Osteoblast (primary cell): Measurements from ENCODE around the gene MEN1. TPM values are rescaled to one million over a fixed set of nuclear protein-coding genes. Genes with fewer than 3 reads are reported as not detected.

ENCODE experiments used
- DNase-seq: peaks from one replicate; pipeline ENCODE4 v3.0.0; 2011; ENCODE audit warnings: low spot score, mixed read lengths; ENCODE audit not compliant: insufficient read length; ENCODE audit errors: missing footprints
- H2AFZ ChIP-seq: 2 replicates; pipeline ENCODE4 v1.6.0; 2011; ENCODE audit warnings: mild to moderate bottlenecking, low read length
- H3K27ac ChIP-seq: 2 replicates; pipeline ENCODE4 v1.5.1; 2011; ENCODE audit warnings: mild to moderate bottlenecking, low read depth, low read length, moderate library complexity
- H3K27me3 ChIP-seq: 2 replicates; pipeline ENCODE4 v1.6.0; 2012; ENCODE audit warnings: mild to moderate bottlenecking, control low read depth, inconsistent platforms, low read length, moderate library complexity; ENCODE audit not compliant: insufficient read depth
- H3K36me3 ChIP-seq: 2 replicates; pipeline ENCODE4 v1.5.1; 2011; ENCODE audit warnings: mild to moderate bottlenecking, low read length, control low read depth, moderate library complexity; ENCODE audit not compliant: insufficient read depth
- H3K4me1 ChIP-seq: 2 replicates; pipeline ENCODE4 v1.5.1; 2011; ENCODE audit warnings: mild to moderate bottlenecking, low read length, control low read depth, moderate library complexity; ENCODE audit not compliant: insufficient read depth
- H3K4me2 ChIP-seq: 2 replicates; pipeline ENCODE4 v1.6.0; 2011; ENCODE audit warnings: mild to moderate bottlenecking, low read length; ENCODE audit not compliant: insufficient read depth
- H3K4me3 ChIP-seq: fragments of 200-600 bp; sonication (generic); 3 replicates; pipeline ENCODE4 v1.5.1; 2012; ENCODE audit warnings: mild to moderate bottlenecking, low read length, inconsistent platforms; ENCODE audit not compliant: insufficient read depth
- H3K79me2 ChIP-seq: 2 replicates; pipeline ENCODE4 v1.6.0; 2012; ENCODE audit warnings: mild to moderate bottlenecking, low read length, control low read depth, inconsistent platforms; ENCODE audit not compliant: insufficient read depth
- H3K9me3 ChIP-seq: 2 replicates; pipeline ENCODE4 v1.5.1; 2011; ENCODE audit warnings: low read depth, low read length, control low read depth
- H4K20me1 ChIP-seq: 2 replicates; pipeline ENCODE4 v1.6.0; 2012; ENCODE audit warnings: mild to moderate bottlenecking, low read length, control low read depth; ENCODE audit not compliant: insufficient read depth
- total RNA-seq: library from RNA; depleted of rRNA; stranded (reverse); fragments of >200 nt; gene quantifications from 2 replicates; pipeline ENCODE4 v1.2.3, GENCODE V29; 2012
- TF ChIP-seq, protein P1 (sequence below): IDR thresholded peaks from 2 replicates; pipeline ENCODE4 v1.5.1; 2011; ENCODE audit warnings: mild to moderate bottlenecking, low read depth, low read length, moderate library complexity; ENCODE audit errors: extremely low read depth

MEN1 gene
- total RNA-seq, 1 donor = 12.3 TPM

DNA sequence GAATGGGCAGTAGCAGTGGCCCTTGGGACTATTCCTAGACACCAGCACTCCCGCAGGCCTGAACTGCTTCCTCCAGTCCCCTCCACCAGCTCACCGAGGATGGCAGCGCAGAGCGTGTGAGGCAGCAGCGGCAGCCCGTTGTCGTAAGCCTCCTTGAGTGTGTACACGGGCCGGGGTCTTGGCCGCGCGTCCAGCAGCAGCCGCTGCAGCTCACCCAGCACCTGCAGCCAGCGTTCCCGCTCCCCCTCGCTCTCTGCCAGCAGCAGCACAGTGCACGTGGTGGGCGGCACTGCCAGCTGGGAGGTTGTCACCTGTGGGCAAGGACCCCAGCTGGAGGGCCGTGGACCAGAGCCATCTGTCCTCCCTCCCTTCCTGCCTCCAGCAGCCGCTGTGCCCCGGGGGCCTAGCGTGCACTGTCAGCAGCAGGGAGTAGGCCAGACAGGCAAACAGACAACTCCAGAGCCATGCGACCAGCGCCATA lies 21.1 kb upstream of the MEN1 start:
- no peak overlapping the region for H3K4me3 ChIP-seq
- no peak overlapping the region for H3K4me2 ChIP-seq
- H3K27me3 ChIP-seq = no peaks in the 10 kb centered on the region
- DNase-seq = peak; percentile 80
- no peak overlapping the region for H3K27ac ChIP-seq
- TF ChIP-seq, protein P1, sequence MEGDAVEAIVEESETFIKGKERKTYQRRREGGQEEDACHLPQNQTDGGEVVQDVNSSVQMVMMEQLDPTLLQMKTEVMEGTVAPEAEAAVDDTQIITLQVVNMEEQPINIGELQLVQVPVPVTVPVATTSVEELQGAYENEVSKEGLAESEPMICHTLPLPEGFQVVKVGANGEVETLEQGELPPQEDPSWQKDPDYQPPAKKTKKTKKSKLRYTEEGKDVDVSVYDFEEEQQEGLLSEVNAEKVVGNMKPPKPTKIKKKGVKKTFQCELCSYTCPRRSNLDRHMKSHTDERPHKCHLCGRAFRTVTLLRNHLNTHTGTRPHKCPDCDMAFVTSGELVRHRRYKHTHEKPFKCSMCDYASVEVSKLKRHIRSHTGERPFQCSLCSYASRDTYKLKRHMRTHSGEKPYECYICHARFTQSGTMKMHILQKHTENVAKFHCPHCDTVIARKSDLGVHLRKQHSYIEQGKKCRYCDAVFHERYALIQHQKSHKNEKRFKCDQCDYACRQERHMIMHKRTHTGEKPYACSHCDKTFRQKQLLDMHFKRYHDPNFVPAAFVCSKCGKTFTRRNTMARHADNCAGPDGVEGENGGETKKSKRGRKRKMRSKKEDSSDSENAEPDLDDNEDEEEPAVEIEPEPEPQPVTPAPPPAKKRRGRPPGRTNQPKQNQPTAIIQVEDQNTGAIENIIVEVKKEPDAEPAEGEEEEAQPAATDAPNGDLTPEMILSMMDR = no peak
- H3K9me3 ChIP-seq = no peaks in the 10 kb centered on the region
- no peaks in the 10 kb centered on the region for H4K20me1 ChIP-seq
- no peaks in the 10 kb centered on the region for H3K79me2 ChIP-seq
- H3K4me1 ChIP-seq = no peaks in the 10 kb centered on the region
- no peak overlapping the region for H2AFZ ChIP-seq
- no peaks in the 10 kb centered on the region for H3K36me3 ChIP-seq

DNA sequence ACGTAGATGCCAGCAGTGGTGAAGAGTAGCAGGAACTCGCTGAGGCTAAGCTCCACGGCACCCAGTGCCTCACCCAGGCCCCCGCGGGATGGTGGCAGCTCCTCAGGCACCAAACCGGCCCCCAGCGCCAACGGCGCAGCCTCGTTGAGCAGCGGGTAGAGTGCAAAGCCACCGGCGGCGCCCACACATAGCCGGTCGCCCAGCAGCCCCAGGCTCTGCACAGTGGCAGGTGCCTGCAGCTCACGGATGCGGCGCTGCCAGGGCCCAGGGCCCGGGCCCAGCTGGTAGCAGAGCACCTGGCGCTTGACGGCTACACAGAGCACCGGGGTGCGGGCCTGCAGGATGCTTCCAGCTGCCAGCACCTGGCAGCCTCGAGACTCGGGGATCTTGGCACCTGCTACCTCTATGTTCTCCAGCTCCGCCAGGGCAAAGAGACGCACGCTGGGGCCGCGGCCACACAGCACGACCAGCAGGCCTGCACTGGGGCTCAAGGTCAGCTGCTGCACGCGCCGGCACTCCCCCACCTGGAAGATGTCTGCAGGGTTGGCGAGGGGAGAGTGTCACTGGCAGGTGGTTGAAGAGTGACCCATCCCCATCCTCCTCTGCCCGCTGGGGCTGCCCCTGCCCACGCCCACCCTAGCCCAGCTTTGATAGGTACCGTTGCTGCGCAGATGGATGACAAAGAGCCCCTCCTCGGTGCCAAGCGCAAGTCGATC lies 19.3 kb upstream of the MEN1 start:
- Histone ChIP-seq H3K36me3 (no peaks in the 10 kb centered on the region), H3K79me2 (no peaks in the 10 kb centered on the region), H4K20me1 (no peaks in the 10 kb centered on the region), H2AFZ (no peak overlapping the region), H3K27ac (no peak overlapping the region), H3K4me2 (no peak overlapping the region), H3K4me3 (no peak overlapping the region), H3K27me3 (no peaks in the 10 kb centered on the region), H3K4me1 (no peaks in the 10 kb centered on the region), H3K9me3 (no peaks in the 10 kb centered on the region)
- DNase-seq = peak; percentile 49
- TF ChIP-seq, protein P1 = no peak

DNA sequence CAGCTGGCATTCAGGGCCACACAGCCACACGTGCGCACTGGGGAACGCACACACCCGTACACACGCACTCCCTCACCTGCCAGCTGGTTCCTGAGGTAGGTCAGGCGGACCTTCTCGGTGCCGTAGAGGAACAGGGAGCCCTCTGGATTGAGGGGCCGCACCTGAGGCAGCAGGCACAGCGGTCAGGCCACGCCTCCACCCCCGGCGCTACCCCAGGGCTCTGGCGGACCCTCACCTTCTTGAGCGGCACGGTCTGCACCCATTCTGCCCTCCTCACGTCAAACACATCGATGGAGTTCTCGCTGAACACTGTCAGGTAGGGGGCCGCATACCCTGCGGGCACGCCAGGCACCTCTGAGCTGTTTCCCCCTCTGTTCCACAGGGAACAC lies 17.1 kb upstream of the MEN1 start:
- H3K27ac ChIP-seq = no peak overlapping the region
- no peaks in the 10 kb centered on the region for H3K36me3 ChIP-seq
- no peaks in the 10 kb centered on the region for H3K9me3 ChIP-seq
- no peaks in the 10 kb centered on the region for H3K79me2 ChIP-seq
- no peak overlapping the region for H3K4me2 ChIP-seq
- no peaks in the 10 kb centered on the region for H4K20me1 ChIP-seq
- TF ChIP-seq, protein P1 = no peak
- peaks cover 8% of the 10 kb centered on the region for H3K27me3 ChIP-seq
- DNase-seq = peak; percentile 50
- no peak overlapping the region for H3K4me3 ChIP-seq
- no peak overlapping the region for H2AFZ ChIP-seq
- no peaks in the 10 kb centered on the region for H3K4me1 ChIP-seq

DNA sequence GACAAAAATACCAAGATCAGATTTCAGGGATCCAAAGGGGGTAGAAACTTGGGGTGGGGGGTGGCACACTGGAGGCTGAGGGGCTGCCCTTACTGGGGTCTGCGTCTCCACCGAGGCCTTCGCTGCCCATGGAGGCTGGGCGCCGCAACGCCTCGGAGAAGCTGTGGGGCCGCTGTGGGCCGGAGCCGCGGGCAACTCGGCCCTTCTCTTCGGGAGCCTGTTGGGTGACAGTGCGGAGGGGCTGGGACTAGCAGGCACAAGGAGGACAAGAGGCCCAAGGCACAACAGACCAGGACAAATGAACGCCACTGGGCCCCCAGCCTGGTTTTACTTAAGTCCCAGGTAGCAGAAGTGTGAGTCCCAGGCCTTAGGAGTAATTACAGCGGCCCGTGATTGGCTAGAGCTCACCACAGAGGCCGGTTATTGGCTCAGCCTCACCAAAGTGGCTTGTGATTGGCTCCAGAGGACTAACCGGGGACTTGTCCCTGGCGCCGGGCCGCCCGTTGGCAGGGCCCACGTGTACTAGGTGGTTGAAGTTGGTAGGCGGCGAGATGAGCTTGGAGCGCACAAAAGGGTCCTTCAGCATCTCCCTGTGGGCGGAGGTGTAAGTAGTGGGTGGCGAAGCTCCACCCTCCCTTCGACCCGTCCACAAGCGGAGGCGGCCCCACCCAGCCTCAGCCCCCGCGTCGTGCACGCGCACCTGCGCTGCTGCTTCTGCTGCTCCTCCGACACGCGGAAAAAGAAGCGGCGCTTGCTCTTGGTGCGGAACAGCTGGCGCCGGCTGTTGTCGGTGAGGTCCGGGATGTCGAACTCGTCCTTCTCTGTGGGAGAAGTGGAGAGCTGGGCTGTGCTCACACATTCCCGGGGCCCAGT lies 16.5 kb upstream of the MEN1 start:
- H2AFZ ChIP-seq = no peak overlapping the region
- TF ChIP-seq, protein P1 = no peak
- no peak overlapping the region for H3K27ac ChIP-seq
- H3K27me3 ChIP-seq = peaks cover 8% of the 10 kb centered on the region
- H3K36me3 ChIP-seq = no peaks in the 10 kb centered on the region
- no peaks in the 10 kb centered on the region for H3K79me2 ChIP-seq
- H3K9me3 ChIP-seq = no peaks in the 10 kb centered on the region
- DNase-seq = peak; percentile 65
- H3K4me3 ChIP-seq = no peak overlapping the region
- no peaks in the 10 kb centered on the region for H4K20me1 ChIP-seq
- no peaks in the 10 kb centered on the region for H3K4me1 ChIP-seq
- H3K4me2 ChIP-seq = no peak overlapping the region
